Uterus (tissue), 4 donors: ENCODE results near the gene IFT43. TPM values are rescaled to one million over a fixed set of nuclear protein-coding genes. Genes with fewer than 3 reads are reported as not detected.

ENCODE experiments used
- DNase-seq, 2 donors: peaks; one replicate each; pipeline ENCODE4 v3.0.0-alpha.2; 2019 to 2020
- H3K27ac ChIP-seq, 2 donors: fragments of 200-600 bp; sonication (generic); 1 replicate in 1 of 2; 2 replicates in 1 of 2; pipeline ENCODE4 v1.5.1; 2016 to 2018
- H3K27me3 ChIP-seq, 2 donors: fragments of 200-600 bp; sonication (generic); one replicate each; pipeline ENCODE4 v1.5.1; 2018 to 2019; ENCODE audit warnings: control low read depth in 1 of 2
- H3K36me3 ChIP-seq, 2 donors: fragments of 200-600 bp; sonication (generic); one replicate each; pipeline ENCODE4 v1.5.1; 2019; ENCODE audit warnings: control low read depth in 1 of 2
- H3K4me1 ChIP-seq, 2 donors: fragments of 200-600 bp; sonication (generic); one replicate each; pipeline ENCODE4 v1.5.1; 2018 to 2019; ENCODE audit warnings: control low read depth in 1 of 2
- H3K4me3 ChIP-seq, 2 donors: fragments of 200-600 bp; sonication (generic); 1 replicate in 1 of 2; 2 replicates in 1 of 2; pipeline ENCODE4 v1.5.1; 2018 to 2019; ENCODE audit warnings: mild to moderate bottlenecking in 1 of 2
- H3K9me3 ChIP-seq, 2 donors: fragments of 200-600 bp; sonication (generic); one replicate each; pipeline ENCODE4 v1.5.1; 2019; ENCODE audit warnings: control low read depth in 1 of 2
- POLR2A ChIP-seq, 2 donors: fragments of 450-650 bp; IDR thresholded peaks; one replicate each; pipeline ENCODE4 v1.6.1; 2016; ENCODE audit warnings: antibody characterized with exemption in 2 of 2, mild to moderate bottlenecking in 1 of 2, moderate library complexity in 1 of 2
- intact Hi-C: fragments of 100-400 bp; cut with DNase I; formaldehyde crosslinking; loops from one replicate; pipeline ENCODE4 v1.15.1; 2023; ENCODE audit warnings: low total_unique reads
- total RNA-seq, 4 donors: library from RNA; depleted of rRNA in 3 of 4; stranded (reverse); fragments of >200 nt in 3 of 4; gene quantifications; one replicate each; pipeline versions ENCODE4 v1.1.0 to v1.2.4, GENCODE V29; 2014 to 2023
- TF ChIP-seq, protein P1 (sequence below), 4 experiments: fragments of 200-600 bp in 2 of 4; fragments of 450-650 bp in 2 of 4; sonication (generic) in 2 of 4; IDR thresholded peaks; one replicate each; pipeline ENCODE4 v1.5.1; 2016 to 2019; ENCODE audit warnings: antibody characterized with exemption in 4 of 4, mild to moderate bottlenecking in 2 of 4, moderate library complexity in 1 of 4
- donor health status: DM: yes; HTN: yes; CAD: no.

IFT43 gene
- total RNA-seq, 4 donors from 2014 or later: 34.2 to 75.3 (median 49.1) TPM

DNA sequence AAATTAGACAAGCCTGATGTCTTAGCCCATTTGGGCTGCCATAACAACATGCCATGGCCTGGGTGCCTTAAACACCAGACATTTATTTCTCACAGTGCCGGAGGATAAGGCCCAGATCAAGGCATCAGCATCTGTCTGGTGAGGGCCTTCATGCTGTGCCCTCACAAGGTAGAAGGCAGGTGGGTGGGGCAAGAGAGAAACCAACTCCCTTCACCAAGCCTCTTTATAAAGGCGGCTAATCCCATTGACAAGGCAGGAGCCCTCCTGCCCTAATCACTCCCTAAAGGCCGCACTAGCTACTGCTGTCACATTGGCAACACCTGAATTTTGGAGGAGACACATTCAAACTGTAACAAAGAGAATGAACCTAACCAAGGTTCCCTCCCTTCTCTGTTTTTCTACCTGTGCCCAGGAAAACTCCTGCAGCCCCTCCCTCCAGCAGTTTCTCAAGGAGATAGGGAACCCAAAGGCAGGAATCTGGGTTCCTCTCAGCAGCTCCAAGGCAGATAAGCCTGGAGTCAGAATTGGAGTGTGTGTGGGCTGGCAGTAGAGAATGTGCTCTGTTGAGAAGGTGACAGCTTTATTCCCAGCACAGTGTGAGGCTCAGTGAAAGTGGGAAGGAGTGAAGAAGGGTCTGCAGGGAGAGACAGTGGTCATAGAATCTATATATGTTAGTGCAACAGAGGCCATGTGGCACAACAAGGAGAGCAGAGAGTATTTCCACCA is 144.5 kb downstream of the IFT43 start:
- Histone ChIP-seq H3K27ac (no peak overlapping the region), H3K9me3 (no peaks in the 10 kb centered on the region), H3K4me3 (no peak overlapping the region), H3K36me3 (no peaks in the 10 kb centered on the region), H3K4me1 (no peaks in the 10 kb centered on the region), H3K27me3 (no peaks in the 10 kb centered on the region)
- intact Hi-C loops: no loop called here
- TF ChIP-seq POLR2A (IDR thresholded peaks at IDR 0.05): no peak
- TF ChIP-seq, protein P1, sequence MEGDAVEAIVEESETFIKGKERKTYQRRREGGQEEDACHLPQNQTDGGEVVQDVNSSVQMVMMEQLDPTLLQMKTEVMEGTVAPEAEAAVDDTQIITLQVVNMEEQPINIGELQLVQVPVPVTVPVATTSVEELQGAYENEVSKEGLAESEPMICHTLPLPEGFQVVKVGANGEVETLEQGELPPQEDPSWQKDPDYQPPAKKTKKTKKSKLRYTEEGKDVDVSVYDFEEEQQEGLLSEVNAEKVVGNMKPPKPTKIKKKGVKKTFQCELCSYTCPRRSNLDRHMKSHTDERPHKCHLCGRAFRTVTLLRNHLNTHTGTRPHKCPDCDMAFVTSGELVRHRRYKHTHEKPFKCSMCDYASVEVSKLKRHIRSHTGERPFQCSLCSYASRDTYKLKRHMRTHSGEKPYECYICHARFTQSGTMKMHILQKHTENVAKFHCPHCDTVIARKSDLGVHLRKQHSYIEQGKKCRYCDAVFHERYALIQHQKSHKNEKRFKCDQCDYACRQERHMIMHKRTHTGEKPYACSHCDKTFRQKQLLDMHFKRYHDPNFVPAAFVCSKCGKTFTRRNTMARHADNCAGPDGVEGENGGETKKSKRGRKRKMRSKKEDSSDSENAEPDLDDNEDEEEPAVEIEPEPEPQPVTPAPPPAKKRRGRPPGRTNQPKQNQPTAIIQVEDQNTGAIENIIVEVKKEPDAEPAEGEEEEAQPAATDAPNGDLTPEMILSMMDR (IDR thresholded peaks at IDR 0.05): no peak
- no peak for DNase-seq

DNA sequence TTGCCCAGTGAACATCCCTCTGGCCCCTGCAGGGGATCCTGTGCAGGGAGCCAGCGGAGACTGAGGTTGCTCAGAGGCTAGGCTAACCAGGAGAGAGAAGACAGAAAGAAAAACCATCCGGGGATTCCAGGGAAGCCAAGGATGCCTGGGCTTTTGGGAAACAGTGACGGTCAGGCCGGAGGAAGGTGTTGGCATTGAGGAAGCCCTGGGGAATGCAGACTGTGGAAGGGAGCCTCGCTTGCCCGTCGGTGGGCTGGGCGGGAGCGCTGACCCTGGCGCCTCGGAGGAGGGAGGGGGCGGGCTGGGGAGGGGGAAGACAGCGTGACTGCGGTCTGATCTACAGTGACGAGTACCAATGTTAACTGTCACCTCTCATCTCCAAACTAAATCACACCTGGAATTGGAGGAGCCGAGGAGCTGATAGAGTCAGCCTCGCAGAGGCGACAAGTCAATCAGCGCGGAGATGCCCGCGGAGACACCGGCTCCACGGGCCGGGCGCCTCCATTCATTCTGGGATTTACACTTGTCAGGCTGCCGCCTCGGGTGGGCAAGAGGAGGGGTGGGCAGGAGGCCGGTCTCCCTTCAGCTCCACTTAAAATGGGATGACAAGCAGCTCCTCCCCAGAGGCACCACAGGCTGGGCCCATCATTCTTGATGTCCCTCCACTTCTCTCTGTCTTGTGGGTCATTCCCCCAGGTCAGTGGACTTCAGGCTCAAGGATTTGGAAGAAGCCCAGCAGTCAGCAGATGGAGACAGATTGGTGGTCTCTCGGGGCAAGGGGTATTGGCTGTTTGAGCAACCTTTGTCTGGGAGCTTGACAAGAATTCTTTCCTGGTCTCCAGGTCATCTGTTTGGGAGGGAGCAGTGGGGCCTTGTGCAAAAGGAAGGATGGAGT is 145.8 kb downstream of the IFT43 start:
- H3K4me1 ChIP-seq: no peaks in the 10 kb centered on the region
- no peaks in the 10 kb centered on the region for H3K36me3 ChIP-seq
- H3K27ac ChIP-seq: no peak overlapping the region
- no peaks in the 10 kb centered on the region for H3K27me3 ChIP-seq
- no peak for DNase-seq
- no peak overlapping the region for H3K4me3 ChIP-seq
- no peaks in the 10 kb centered on the region for H3K9me3 ChIP-seq
- TF ChIP-seq, protein P1 (IDR thresholded peaks at IDR 0.05): no peak
- TF ChIP-seq POLR2A (IDR thresholded peaks at IDR 0.05): no peak
- intact Hi-C loops: no loop called here

DNA sequence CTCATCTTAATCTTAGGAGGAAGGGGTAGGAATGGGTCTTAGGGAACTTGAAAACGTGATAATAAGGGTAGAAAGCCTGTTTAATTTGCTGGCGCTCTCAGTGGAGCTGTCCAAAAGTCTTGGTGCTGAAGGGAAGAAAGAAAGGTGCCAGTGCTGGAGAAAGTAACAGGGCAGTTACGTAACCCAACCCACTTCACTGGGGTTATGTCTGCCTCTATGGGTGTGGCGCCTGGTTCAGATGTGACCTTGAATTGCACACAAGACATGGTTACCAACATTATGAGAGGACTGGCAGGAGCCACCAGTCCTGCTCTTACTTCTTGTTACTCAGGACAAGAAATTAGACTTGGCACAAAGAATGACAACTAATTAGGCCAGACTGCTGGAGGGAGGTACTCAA is 147.5 kb downstream of the IFT43 start:
- Histone ChIP-seq H3K4me3 (no peak overlapping the region), H3K27ac (no peak overlapping the region), H3K9me3 (no peaks in the 10 kb centered on the region), H3K27me3 (no peaks in the 10 kb centered on the region), H3K4me1 (no peaks in the 10 kb centered on the region), H3K36me3 (no peaks in the 10 kb centered on the region)
- intact Hi-C loops: no loop called here
- TF ChIP-seq, protein P1 (IDR thresholded peaks at IDR 0.05): no peak
- no peak for TF ChIP-seq POLR2A (IDR thresholded peaks at IDR 0.05)
- no peak for DNase-seq

Other genes with a start within 250 kb of the IFT43 start
- gene TGFB3, start 3.8 kb upstream of the IFT43 start, total RNA-seq: 10 to 100 TPM; 16.1 to 85.3 (median 55.0) TPM
- gene GPATCH2L, start 166.2 kb downstream of the IFT43 start, total RNA-seq: 100 to 1,000 TPM in 2 of 4 donors, 10 to 100 TPM in 2; 47.6 to 230 (median 85.0) TPM